ENCODE measurements around the gene PTPRM. TPM values are rescaled to one million over a fixed set of nuclear protein-coding genes. Genes with fewer than 3 reads are reported as not detected.

Gene PTPRM
- polyA plus RNA-seq, 6 donors from 2014 or later, result not detected

- Mint-ChIP-seq H3K27me3 (no peaks in the 10 kb centered on the region), H3K36me3 (no peaks in the 10 kb centered on the region), H3K4me3 (no peak overlapping the region), H3K27ac (no peak overlapping the region), H3K9me3 (peaks cover 0 to 7% (median 3%) of the 10 kb centered on the region in 7 donors), H3K4me1 (no peaks in the 10 kb centered on the region)
- ATAC-seq (ENCODE audit: low read depth in 2 of 2), result no peak
- DNase-seq, result no peak
These were observed 665.7 kb downstream of the PTPRM start for GRCh38 chr18:8232791-8233190.

GRCh38 chr18:8235894-8236293 lies 668.8 kb downstream of the PTPRM start:
- DNase-seq (no peak), ATAC-seq (ENCODE audit: low read depth in 2 of 2) (no peak)
- no peaks in the 10 kb centered on the region for H3K4me1 Mint-ChIP-seq

DNA sequence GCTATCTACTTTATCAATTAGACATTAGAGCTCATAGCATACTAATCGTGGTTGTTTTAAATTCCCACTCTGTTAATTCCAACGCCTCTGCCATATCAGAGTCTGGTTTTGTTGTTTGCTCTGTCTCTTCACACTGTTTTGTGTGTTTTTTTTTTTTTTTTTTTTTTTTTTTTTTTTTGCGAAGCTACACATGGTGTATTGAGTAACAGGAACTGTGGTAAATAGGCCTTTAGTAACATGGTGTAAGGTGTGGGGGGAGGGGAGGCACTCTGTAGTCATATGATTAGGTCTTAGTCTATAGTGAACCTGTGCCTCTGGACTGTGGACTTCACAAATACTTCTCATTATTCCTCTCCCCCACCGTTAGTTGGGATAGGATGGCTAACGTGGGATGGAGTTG lies 671.4 kb downstream of the PTPRM start:
- Mint-ChIP-seq H3K27me3 (peaks cover 4 to 6% (median 5%) of the 10 kb centered on the region in 3 donors), H3K4me3 (no peak overlapping the region)

More at GRCh38 chr18:8235894-8236293, 668.8 kb downstream of the PTPRM start:
- Mint-ChIP-seq H3K36me3 (no peaks in the 10 kb centered on the region), H3K27ac (no peak overlapping the region), H3K4me3 (no peak overlapping the region), H3K27me3 (peaks cover 0 to 6% (median 4%) of the 10 kb centered on the region in 3 donors), H3K9me3 (peaks cover 0 to 10% (median 2%) of the 10 kb centered on the region in 7 donors)

GRCh38 chr18:8241731-8242130 lies 674.6 kb downstream of the PTPRM start:
- H3K27me3 Mint-ChIP-seq, result peaks cover 4 to 6% (median 5%) of the 10 kb centered on the region in 3 donors
- no peaks in the 10 kb centered on the region for H3K4me1 Mint-ChIP-seq
- H3K36me3 Mint-ChIP-seq, result no peaks in the 10 kb centered on the region

More for the DNA sequence above, 671.4 kb downstream of the PTPRM start:
- Mint-ChIP-seq H3K9me3 (peaks cover 0 to 10% (median 2%) of the 10 kb centered on the region in 7 donors), H3K27ac (peak overlapping the region in 1 of 6 donors; percentile 50), H3K4me1 (no peaks in the 10 kb centered on the region), H3K36me3 (no peaks in the 10 kb centered on the region)
- ATAC-seq (ENCODE audit: low read depth in 2 of 2) (no peak), DNase-seq (no peak)

DNA sequence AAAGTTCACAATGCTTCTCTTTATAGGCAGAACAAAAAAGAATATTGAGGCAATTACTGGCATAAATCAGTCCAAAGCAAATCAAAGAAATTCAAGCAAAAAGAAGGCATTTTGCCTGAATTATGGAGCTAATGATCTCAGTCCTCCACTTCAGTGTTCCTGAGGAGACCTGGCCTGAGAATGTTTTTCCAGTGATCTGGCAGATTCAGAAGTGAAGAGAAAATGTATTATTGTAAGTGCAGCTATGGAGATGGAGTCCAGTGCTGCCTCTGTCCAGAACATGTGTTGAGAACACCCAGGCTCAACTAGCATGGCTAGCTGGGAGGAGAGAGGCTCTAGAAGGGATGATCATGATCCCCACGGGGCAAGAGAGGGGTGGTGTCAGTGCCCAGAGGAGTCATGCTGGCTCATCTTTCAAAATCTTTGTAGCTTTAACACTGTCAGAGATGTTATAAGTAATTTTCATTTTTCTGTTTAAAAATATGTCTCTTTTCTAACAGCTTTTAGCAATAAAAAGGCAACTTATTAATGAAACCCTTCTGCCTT lies 675.1 kb downstream of the PTPRM start:
- peaks cover 4 to 6% (median 5%) of the 10 kb centered on the region in 3 donors for H3K27me3 Mint-ChIP-seq
- peaks cover 0 to 7% (median 2%) of the 10 kb centered on the region in 7 donors for H3K9me3 Mint-ChIP-seq
- H3K4me1 Mint-ChIP-seq, result no peaks in the 10 kb centered on the region
- H3K27ac Mint-ChIP-seq, result peak overlapping the region in 1 of 6 donors; percentile 20
- ATAC-seq (ENCODE audit: low read depth in 2 of 2), result no peak
- DNase-seq, result no peak
- H3K4me3 Mint-ChIP-seq, result no peak overlapping the region
- H3K36me3 Mint-ChIP-seq, result no peaks in the 10 kb centered on the region

More at GRCh38 chr18:8241731-8242130, 674.6 kb downstream of the PTPRM start:
- DNase-seq (no peak), ATAC-seq (ENCODE audit: low read depth in 2 of 2) (no peak)
- no peak overlapping the region for H3K4me3 Mint-ChIP-seq
- H3K9me3 Mint-ChIP-seq, result peaks cover 0 to 7% (median 2%) of the 10 kb centered on the region in 7 donors
- H3K27ac Mint-ChIP-seq, result no peak overlapping the region

DNA sequence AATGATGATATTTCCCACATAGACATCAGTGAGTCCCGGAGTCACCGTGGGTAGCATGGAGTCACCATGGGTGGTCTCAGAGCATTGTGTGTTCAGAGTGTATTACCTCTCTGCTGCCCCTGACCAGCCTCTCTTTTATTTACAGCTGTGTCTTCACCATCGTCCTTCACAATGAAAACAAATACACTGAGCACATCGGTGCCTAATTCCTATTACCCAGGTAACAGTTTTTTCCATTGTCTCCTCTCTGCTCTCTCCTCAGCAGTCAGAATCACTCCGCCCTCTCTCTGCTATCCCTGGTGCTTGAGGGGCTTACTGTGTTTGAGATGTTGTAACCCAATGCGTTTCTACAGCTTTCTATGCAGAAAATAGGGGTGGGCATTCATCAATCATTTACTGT lies 680.6 kb downstream of the PTPRM start:
- no peak for DNase-seq
- H3K27me3 Mint-ChIP-seq, result peaks cover 0 to 4% (median 3%) of the 10 kb centered on the region in 3 donors
- no peak overlapping the region for H3K27ac Mint-ChIP-seq
- H3K36me3 Mint-ChIP-seq, result no peaks in the 10 kb centered on the region
- no peaks in the 10 kb centered on the region for H3K4me1 Mint-ChIP-seq
- no peak for ATAC-seq (ENCODE audit: low read depth in 2 of 2)
- H3K4me3 Mint-ChIP-seq, result peak overlapping the region in 1 of 8 donors; percentile 17
- H3K9me3 Mint-ChIP-seq, result peaks cover 0 to 4% (median 0%) of the 10 kb centered on the region in 7 donors

DNA sequence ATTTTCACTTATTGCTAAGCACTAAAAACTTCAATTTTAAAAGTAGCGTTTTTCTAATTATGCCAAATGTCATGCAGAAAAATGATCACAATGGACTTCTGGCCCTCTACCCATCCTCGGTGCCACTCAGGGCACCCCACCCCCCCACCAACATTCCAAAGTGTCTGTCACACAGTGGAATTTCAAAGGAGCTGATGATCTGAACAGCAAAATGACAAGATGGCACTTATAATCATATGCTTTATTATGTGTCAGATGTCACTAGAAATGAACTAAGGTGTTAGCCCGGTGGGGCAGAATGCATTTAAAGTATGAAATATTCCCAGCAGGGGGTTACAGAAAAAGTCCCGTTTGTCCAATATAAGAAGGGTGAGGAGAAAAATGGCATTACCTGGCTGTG lies 681.5 kb downstream of the PTPRM start:
- DNase-seq, result no peak
- no peak overlapping the region for H3K4me3 Mint-ChIP-seq
- no peaks in the 10 kb centered on the region for H3K36me3 Mint-ChIP-seq
- peaks cover 0 to under 1% (median 0%) of the 10 kb centered on the region in 7 donors for H3K9me3 Mint-ChIP-seq
- peaks cover 0 to 4% (median 3%) of the 10 kb centered on the region in 3 donors for H3K27me3 Mint-ChIP-seq
- no peak overlapping the region for H3K27ac Mint-ChIP-seq
- no peaks in the 10 kb centered on the region for H3K4me1 Mint-ChIP-seq
- ATAC-seq (ENCODE audit: low read depth in 2 of 2), result no peak

DNA sequence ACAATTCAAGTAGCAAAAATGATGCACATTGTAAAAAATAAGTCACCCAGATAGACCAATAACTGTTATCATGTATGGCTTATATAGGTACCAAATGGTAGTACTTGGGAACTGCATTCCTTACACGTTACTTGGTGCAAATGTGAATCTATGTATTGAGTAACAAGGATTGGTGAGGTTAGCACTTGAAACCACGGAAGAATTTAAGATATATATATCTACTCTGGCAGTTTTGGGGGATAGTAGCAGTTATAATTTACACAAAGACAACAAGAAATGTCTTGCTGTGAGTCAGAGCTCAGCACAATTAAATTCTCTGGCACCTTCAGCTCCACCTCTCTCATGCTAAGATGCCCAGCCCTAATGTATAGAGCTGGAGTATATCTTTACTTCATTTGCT lies 682.7 kb downstream of the PTPRM start:
- DNase-seq (no peak), ATAC-seq (ENCODE audit: low read depth in 2 of 2) (no peak)
- Mint-ChIP-seq H3K27me3 (peaks cover 0 to 4% (median 3%) of the 10 kb centered on the region in 3 donors), H3K27ac (no peak overlapping the region), H3K9me3 (no peaks in the 10 kb centered on the region), H3K36me3 (no peaks in the 10 kb centered on the region), H3K4me1 (no peaks in the 10 kb centered on the region), H3K4me3 (no peak overlapping the region)

- Mint-ChIP-seq H3K4me1 (no peaks in the 10 kb centered on the region), H3K4me3 (no peak overlapping the region), H3K27me3 (peaks cover 0 to 9% (median 6%) of the 10 kb centered on the region in 3 donors), H3K9me3 (peaks cover 0 to 2% (median 0%) of the 10 kb centered on the region in 7 donors), H3K36me3 (no peaks in the 10 kb centered on the region), H3K27ac (no peak overlapping the region)
- DNase-seq, result no peak
- ATAC-seq (ENCODE audit: low read depth in 2 of 2), result no peak
These were observed 685.3 kb downstream of the PTPRM start for GRCh38 chr18:8252371-8252770.

- H3K27me3 Mint-ChIP-seq, result peaks cover 0 to 9% (median 9%) of the 10 kb centered on the region in 3 donors
- H3K4me1 Mint-ChIP-seq, result no peaks in the 10 kb centered on the region
- H3K27ac Mint-ChIP-seq, result no peak overlapping the region
- peaks cover 0 to 2% (median 0%) of the 10 kb centered on the region in 7 donors for H3K9me3 Mint-ChIP-seq
- H3K4me3 Mint-ChIP-seq, result no peak overlapping the region
- ATAC-seq (ENCODE audit: low read depth in 2 of 2) (no peak), DNase-seq (no peak)
- H3K36me3 Mint-ChIP-seq, result no peaks in the 10 kb centered on the region
These were observed 686.8 kb downstream of the PTPRM start for GRCh38 chr18:8253944-8254343.

- Mint-ChIP-seq H3K27ac (no peak overlapping the region), H3K36me3 (no peaks in the 10 kb centered on the region), H3K4me1 (no peaks in the 10 kb centered on the region), H3K27me3 (peaks cover 0 to 9% (median 9%) of the 10 kb centered on the region in 3 donors), H3K9me3 (peaks cover 0 to 2% (median 0%) of the 10 kb centered on the region in 7 donors), H3K4me3 (no peak overlapping the region)
- DNase-seq (no peak), ATAC-seq (ENCODE audit: low read depth in 2 of 2) (no peak)
These were observed 687.5 kb downstream of the PTPRM start for GRCh38 chr18:8254654-8255053.

- H3K27ac Mint-ChIP-seq, result no peak overlapping the region
These were observed 690.8 kb downstream of the PTPRM start for GRCh38 chr18:8257851-8258434.

GRCh38 chr18:8260319-8260718 lies 693.2 kb downstream of the PTPRM start:
- Mint-ChIP-seq H3K4me1 (no peaks in the 10 kb centered on the region), H3K27me3 (peaks cover 0 to 11% (median 6%) of the 10 kb centered on the region in 3 donors), H3K36me3 (no peaks in the 10 kb centered on the region), H3K27ac (peak overlapping the region in 1 of 6 donors; percentile 32), H3K9me3 (peaks cover 0 to 2% (median 0%) of the 10 kb centered on the region in 7 donors), H3K4me3 (no peak overlapping the region)
- DNase-seq, result no peak
- ATAC-seq (ENCODE audit: low read depth in 2 of 2), result no peak

More at GRCh38 chr18:8257851-8258434, 690.8 kb downstream of the PTPRM start:
- H3K36me3 Mint-ChIP-seq, result no peaks in the 10 kb centered on the region
- peaks cover 0 to 6% (median 5%) of the 10 kb centered on the region in 3 donors for H3K27me3 Mint-ChIP-seq
- no peak overlapping the region for H3K4me3 Mint-ChIP-seq
- ATAC-seq (ENCODE audit: low read depth in 2 of 2) (no peak), DNase-seq (no peak)
- no peaks in the 10 kb centered on the region for H3K4me1 Mint-ChIP-seq
- H3K9me3 Mint-ChIP-seq, result peaks cover 0 to 2% (median 0%) of the 10 kb centered on the region in 7 donors

DNA sequence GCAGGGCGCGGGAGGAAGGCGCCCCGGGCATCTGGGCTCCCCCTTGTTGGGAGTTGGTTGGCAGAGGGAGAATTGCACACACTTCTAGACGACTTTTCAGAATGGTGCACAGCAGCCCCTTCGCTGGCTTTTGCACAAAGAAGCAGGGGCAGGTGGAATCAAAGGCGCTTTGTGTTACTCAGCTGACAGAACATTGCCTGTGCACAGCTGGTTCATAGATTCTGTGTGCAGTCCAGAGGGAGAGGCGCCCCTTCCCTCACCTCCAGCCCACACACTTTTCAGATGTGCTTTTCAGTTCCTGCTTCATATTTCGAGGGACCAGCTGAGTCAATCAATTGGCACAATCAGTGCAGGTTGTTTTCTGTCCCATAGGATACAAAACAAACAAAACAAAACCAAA lies 693.7 kb downstream of the PTPRM start:
- no peak for ATAC-seq (ENCODE audit: low read depth in 2 of 2)
- Mint-ChIP-seq H3K27me3 (peaks cover 0 to 7% (median 6%) of the 10 kb centered on the region in 3 donors), H3K36me3 (no peaks in the 10 kb centered on the region), H3K9me3 (no peaks in the 10 kb centered on the region), H3K27ac (no peak overlapping the region), H3K4me3 (no peak overlapping the region), H3K4me1 (no peaks in the 10 kb centered on the region)
- DNase-seq, result no peak

All from naive B cell (primary cell).